GM19438 (cell line): Measurements from ENCODE around the gene P2RY11.

Experiments
- ATAC-seq: cut with Tn5 transposase; IDR thresholded peaks from one replicate; pipeline ENCODE4 v1.9.1; 2021; ENCODE audit warnings: low read depth; ENCODE audit not compliant: unreplicated experiment

P2RY11 gene

DNA sequence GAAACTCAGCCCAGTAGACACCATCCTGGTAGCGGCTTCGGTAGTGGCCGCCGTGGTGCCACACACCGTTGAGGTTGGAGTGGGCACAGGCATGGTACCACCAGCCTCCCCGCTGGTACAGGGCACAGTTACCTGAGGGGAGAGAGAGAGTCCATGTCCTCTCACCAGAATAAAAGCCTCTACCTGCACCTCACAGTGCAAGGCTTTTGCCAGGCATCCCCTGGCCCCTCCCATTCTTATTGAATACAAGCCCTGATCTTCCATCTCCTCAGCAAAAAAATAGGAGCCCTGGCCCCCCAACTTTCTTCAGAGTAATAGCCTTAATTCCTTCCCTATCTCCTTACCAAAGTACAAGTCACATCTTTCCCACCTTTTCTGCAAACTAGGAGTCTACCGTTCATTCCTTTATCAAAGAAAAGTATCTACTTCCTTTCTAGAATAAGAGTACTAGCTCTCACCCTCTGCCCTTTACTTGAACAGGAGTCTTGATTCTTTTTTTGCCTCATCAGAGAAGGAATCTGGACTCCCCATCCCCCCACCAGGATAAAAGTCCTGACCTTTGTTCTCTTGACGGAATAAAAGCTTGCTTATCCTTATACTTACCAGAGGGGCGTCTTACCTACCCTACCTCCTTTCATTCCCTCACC lies 18.7 kb upstream of the P2RY11 start:
- no peak for ATAC-seq

DNA sequence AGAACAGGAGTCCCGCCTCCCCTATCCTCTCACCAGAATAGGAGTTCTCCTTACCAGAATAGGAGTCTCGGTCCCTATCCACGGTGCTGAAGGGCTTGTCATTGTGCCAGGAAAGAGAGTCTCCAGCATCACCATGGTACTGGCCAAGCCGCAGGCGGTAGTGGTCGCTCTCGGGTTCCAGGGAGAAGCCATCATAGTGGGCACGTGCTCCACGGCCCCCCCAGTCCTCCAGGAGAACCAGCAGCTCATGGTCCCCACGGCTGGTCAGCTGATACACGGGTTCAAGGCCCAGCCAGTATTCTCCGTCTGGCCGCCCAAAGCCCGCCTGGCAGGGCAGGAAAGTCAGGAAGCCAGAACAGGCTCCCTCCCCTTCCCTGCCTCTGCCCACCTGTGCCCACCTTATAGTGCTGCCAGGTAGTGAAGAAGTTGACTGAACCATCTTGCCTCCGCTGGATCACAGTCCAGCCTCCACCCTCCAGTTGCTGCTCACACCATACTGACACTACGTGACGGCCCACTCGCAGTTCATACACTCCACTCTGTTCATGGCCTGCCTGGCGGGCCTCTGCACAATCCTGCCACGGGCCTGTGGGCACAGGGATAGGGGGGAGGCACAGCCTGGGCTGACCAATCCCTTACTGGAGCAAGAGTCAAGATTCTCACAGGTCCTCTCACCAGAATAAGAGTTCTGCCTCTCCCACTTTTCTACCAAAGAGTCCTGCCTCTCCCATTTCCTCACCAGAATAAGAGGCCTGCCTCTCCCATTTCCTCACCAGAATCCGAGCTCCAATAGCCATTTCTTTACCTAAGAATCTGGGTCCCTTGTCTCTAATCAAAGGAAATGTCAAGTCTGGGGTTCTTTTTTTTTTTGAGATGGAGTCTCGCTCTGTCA lies 18.0 kb upstream of the P2RY11 start:
- ATAC-seq, result no peak

DNA sequence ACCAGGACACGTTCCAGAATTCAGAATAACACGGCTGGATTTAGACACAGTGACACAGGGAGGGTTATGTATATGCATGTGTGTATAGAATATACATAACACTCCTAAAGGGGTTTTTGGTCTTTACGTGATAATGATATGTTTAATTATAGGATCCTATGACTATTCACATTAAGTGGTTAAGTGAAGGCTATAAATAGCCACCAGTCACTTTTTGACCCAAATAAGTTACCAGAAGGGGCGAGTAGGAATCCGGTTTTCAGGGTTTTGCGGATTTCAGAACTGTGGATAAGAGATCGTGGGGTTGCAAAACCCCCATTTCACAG lies 15.9 kb upstream of the P2RY11 start:
- no peak for ATAC-seq

DNA sequence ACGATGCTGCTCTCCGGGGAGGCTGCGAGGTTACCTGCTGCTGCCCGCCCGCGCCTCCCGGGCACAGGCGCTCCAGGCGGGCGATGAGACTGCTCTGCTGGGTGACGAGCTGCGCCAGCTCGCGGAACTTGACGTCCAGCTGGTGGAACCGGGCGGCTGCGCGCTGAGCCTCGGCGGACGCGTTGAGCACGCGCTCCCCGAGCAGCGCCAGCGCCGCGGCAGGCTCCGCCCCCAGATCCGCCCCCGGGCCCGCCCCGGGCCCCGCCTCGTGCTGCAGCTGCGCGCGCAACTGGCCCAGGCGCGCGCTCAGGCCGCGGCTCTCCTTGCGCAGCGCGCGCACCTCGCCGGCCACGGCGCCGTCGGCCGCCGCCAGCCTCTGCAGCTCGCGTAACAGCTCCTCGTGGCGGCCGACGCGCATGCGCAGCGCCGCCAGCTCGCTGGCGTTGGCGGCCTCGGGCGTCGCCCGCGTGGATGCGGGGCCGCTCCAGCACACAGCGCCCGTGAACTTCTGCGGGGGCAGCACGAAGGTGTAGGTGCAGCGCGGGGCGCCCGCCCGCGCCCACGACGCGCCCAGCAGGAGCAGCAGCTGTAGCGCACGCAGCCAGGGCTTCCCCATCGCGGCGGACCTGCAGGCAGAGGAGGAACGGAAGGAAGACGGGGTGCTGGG lies 15.4 kb upstream of the P2RY11 start:
- ATAC-seq, result peak; percentile 57

DNA sequence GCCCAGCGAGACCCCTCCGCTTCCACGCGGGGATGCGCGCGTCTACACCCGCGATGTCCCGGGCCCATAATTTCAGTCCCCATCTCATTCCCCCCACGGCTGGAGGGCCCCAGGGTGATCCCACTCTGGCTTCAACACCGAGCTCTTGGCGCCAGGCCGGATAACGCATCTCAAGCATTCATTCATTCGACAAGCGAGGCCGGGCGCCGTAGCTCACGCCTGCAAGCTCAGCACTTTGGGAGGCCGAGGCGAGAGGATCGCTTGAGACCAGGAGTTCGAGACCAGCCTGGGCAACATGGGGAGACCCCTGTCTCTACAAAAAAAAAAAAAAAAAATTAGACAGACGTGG lies 14.9 kb upstream of the P2RY11 start:
- no peak for ATAC-seq

DNA sequence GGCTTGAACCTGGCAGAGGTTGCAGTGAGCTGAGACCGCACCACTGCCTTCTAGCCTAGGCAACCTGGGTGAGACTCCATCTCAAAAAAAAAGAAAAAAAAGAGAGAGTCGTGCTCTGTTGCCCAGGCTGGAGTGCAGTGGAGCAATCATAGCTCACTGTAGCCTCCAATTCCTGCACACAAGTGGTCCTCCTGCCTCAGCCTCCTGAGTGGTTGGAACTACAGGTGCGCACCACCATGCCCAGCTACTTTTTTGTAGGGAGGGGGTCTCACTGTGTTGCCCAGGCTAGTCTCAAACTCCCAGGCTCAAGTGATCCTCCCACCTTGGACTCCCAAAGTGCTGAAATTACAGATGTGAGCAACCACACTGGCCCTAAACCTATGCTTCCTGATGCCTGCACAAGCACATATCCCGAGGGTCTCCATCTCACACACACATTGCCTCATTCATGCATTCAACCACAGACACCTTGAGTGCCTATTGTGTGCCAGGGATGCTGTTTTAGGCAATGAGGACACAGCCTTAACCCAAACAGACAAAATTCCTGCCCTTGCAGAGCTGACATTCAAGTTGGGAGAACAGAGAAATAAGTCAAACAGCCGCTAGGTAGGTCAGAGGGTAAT lies 11.2 kb upstream of the P2RY11 start:
- ATAC-seq, result no peak

DNA sequence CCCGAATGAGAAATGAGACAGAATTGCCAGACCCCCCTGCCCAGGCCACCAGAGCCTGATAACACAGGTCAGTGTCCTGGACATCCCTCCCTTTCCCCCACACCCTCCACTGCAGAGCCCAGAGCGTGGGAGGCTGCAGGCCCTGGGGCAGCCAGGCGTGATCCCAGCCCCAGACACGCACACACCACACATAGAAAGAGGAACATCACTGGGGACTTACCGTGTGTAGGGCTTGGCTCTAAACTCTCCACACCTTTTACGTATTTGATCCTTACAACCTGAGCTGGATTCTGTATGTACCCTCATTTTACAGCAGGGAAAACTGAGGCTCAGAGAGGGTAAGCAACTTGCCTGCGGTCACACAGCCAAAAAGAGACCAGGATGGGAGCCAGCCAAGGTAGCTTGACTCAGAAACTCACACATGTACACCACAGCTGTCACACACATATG lies 8.7 kb upstream of the P2RY11 start:
- ATAC-seq, result no peak

DNA sequence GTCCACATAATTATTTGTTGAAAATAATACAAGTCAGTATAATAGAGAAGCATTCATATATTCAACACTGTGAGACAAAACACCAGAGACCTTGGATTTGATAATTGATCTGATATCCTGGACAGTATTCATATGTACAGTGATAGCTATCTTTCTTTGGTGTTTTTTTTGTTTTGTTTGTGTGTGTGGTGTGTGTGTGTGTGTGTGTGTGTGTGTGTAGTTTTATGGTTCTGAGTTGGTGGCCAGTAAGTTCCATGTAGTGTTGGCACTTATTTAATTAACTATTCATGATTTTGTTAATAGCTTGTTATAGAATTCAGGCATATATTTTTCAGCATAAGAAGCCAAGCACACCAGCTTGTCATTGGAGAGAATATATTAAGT lies 7.4 kb upstream of the P2RY11 start:
- no peak for ATAC-seq

DNA sequence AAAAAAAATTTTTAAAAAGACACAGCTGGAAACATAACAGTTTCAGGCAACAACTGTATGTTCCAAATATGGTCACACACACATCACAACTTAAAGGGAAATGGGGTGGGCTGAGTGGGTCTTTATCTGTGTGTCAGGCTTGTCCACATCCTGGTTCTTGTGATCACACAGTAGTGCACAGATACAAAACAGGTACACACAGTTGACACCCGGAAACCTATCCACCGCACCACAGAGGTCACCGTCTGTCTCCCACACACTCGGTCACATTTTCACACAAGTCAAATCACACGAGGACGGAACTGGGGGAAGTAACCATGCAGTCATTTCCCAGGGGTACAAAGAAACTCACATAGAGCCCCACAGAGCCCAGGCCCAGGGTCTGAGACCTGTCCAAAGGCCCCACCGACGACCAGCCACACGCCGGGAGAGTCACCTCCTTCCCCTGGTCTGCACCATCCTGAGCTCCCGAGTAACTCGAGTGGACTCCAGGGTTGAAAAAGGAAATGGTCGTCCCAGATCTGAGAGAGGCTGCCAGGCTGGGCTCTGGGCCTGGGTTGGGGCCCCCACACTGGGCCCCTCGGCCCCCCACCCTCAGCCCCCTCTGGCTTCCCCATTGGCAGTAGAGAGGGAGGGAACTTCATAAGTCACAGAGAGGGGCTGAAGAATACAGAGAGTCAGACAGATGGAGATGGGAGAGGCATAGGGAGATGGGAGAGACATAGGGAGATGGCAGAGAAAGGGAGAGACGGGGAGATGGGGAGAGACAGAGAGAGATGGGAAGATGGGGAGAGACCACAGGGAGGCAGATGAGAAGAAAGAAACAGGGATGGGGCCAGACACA lies 6.6 kb upstream of the P2RY11 start:
- ATAC-seq, result peak; percentile 42

DNA sequence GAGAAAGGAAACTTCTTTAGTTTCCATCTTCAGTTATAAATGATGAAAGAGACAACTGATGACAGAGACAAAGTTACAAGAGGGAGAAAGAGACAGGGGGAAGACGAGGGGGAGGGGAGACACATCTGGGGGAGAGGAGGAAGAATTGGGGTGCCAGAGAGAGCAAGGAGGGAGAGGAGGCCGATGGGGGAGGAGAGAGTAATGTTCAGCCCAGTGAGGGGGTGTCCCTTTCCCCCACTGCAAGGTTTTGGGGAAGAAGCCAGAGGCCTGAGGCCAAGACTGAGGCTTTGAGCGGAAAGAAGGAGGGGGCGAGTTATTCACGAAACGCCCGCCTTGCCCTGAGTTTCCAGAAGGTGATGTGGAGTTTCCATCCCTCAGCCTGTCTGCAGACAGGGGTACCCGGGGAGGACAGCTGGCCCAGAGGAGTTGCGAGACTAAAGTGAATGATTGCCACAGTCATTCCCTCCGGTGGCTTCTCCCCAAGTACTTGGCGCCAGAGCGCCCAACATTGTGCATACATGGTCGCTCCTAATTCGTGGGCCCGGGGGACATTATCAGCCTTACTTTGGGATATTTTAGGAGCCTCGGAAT lies 5.9 kb upstream of the P2RY11 start:
- peak; percentile 23 for ATAC-seq

DNA sequence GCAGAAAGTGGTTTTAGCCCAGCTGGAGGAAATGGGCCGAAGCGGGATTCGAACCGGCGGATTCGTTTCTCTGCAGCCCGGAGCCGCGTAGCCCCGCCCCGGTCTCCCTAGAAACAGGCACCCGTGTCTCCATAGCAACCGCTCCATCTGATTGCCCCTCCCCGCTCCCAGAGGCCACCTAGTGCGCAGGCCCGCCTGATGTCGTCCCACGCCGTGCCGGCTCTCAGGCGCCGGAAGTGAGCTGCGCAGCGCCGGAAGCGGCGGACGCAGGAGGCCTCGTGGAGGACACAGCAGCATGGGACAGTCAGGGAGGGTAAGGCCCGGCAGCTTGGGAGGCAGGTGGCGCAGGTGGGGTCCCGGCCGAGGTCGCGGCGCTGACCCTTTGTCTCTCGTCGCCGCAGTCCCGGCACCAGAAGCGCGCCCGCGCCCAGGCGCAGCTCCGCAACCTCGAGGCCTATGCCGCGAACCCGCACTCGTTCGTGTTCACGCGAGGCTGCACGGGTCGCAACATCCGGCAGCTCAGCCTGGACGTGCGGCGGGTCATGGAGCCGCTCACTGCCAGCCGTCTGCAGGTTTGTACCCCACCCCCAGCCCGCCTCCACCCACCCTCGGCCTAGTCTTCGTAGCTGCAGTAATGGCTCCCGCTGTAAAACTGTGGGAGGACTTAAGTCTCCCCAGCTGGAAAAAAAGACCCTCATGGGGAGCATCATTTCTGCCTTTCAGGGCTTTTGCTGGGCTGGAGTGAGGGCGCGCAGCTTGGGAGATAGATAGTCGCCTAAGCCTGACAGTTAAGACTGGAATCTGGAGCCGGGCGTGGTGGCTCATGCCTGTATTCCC lies 5.2 kb upstream of the P2RY11 start, which contains the start of gene PPAN:
TSS of gene PPAN (plus strand) at position 263 of the 837 bp plus-strand sequence. CDS start at position 296, 33 bp downstream.
- no peak for ATAC-seq

DNA sequence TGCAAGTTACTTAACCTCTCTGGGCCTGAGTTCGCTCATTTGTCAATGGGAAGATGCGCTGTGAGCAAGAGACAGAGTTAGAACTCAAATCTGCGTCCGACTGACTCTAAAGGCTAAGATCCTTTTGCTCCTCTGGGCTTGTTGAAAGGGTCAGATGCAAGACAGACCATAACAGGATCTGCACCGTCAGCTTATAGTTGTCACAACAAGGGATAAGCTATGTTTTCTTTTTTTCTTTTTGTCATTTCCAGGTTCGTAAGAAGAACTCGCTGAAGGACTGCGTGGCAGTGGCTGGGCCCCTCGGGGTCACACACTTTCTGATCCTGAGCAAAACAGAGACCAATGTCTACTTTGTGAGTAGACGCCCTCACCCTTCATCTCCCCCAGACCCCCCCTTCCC lies 4.2 kb upstream of the P2RY11 start:
- ATAC-seq, result no peak

DNA sequence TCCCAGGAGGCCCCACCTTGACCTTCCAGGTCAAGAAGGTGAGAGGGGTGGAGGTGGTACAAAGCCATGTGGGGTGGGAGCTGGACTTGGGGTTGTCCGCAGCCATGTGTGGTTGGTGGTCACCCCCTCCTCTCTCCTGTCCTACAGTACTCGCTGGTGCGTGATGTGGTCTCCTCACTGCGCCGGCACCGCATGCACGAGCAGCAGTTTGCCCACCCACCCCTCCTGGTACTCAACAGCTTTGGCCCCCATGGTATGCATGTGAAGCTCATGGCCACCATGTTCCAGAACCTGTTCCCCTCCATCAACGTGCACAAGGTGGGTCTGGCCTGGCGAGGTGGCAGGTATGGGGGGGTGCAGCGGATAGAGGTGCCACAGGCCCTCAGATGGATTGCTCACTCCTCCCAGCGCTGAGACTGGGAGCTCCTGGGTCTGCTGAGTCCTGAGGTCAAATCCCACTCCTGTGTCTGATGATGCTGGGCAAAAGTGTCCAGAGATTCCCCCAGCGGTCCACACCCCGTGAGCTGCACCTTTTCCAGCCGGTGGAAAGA lies 3.6 kb upstream of the P2RY11 start:
- ATAC-seq, result no peak

DNA sequence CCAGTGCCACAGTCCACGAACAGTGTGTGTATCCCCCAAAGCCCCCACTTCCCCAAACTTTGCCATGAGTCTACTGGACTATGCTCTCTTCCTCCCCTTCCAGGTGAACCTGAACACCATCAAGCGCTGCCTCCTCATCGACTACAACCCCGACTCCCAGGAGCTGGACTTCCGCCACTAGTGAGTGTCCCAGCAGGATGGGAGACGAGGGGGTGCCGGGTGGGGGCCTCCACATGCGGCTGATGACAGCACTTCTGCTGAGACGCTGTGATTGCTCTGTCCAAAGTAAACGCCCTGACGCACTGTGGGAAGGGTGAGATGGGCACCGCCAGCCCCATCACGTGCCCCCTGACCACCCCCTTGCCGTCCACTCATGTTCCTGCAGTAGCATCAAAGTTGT lies 2.0 kb upstream of the P2RY11 start:
- ATAC-seq, result no peak

DNA sequence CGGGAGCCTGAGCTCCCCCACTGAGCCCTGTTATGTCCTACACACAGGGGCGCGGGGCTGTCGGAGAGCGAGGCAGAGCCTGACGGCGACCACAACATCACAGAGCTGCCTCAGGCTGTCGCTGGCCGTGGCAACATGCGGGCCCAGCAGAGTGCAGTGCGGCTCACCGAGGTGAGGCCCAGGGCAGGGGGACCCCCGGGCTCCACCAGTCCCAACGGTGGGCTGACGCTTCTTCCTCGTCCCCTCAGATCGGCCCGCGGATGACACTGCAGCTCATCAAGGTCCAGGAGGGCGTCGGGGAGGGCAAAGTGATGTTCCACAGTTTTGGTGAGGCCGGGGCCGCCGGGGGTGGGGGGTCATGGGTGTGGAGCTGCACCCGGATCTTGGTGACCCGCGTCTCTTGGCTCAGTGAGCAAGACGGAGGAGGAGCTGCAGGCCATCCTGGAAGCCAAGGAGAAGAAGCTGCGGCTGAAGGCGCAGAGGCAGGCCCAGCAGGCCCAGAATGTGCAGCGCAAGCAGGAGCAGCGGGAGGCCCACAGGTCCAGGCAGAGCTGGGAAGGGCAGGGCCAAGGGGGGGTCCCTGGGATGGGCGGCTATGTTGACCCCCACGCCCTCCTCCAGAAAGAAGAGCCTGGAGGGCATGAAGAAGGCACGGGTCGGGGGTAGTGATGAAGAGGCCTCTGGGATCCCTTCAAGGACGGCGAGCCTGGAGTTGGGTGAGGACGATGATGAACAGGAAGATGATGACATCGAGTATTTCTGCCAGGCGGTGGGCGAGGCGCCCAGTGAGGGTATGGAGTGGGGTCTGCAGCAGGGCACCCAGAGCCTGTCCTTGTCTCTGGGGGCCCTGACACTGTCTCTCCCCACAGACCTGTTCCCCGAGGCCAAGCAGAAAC lies 1.2 kb upstream of the P2RY11 start:
- no peak for ATAC-seq

DNA sequence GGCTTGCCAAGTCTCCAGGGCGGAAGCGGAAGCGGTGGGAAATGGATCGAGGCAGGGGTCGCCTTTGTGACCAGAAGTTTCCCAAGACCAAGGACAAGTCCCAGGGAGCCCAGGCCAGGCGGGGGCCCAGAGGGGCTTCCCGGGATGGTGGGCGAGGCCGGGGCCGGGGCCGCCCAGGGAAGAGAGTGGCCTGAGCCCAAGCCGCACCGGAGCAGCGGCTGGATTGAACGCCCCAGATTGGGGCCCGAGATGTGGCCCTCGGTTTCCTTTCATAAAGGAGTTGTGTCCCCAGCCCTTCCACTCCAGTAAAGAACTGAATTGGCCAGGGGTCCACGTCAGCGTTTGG lies 548 bp upstream of the P2RY11 start:
- ATAC-seq, result no peak

DNA sequence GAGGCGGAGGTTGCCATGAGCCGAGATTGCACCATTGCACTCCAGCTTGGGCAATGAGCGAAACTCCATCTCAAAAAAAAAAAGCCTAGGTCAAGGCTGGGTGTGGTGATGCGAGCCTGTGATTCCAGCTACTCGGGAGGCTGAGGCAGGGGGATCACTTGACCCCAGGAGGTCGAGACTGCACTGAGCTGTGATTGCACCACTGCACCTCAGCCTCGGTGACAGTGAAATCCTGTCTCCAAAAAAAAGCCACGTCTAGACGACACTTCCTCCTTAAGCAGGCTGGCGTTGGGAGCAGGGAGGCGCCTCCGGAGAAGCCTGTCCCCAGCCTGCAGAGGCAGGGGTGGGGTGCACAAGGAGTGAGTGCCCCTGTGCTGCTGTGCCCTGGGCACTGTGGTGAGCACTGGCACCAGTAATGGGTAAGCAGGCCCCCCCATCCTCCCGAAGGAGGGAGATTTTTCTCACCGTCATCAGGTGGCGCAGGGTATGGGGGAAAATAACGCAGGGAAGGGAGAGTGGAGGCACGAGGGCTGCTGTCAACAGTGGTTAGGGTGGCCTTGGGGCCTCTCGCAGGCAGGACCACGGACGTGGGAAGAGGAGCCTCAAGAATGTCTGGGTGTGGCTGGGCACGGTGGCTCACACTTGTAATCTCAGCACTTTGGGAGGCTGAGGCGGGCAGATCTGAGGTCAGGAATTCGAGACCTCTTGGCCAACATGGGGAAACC lies 706 bp downstream of the P2RY11 start:
- no peak for ATAC-seq
